ENCODE results near the gene METTL23.
"Not testable (repeated sequence)": the region's sequence is repeated elsewhere in the genome, so short reads cannot be mapped to it uniquely, and the experiment has no call there.

Gene METTL23

GRCh38 chr17:76714336-76714735, 12.3 kb upstream of the METTL23 start:
- no peak for DNase-seq (ENCODE audit: low read depth)

- peak; percentile 68 for DNase-seq (ENCODE audit: low read depth)
These were observed 11.7 kb upstream of the METTL23 start for GRCh38 chr17:76714822-76715495.

DNA sequence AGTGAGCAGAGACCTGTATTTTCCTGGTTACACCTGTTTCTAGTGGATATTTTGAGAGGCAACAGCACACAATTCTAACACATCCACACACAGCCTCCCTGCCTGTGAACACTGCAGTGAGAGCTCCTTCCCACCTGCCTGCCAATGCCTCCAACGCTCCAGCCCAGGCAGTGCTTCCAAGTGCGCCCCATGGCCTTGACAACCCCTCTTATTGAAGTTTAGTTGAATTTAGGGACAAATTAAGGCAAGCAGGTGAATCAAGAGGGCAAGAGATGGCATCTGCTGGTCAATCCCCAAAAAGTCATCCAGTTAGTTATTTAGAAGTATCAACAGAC, 11.2 kb upstream of the METTL23 start:
- DNase-seq (ENCODE audit: low read depth), result no peak

DNA sequence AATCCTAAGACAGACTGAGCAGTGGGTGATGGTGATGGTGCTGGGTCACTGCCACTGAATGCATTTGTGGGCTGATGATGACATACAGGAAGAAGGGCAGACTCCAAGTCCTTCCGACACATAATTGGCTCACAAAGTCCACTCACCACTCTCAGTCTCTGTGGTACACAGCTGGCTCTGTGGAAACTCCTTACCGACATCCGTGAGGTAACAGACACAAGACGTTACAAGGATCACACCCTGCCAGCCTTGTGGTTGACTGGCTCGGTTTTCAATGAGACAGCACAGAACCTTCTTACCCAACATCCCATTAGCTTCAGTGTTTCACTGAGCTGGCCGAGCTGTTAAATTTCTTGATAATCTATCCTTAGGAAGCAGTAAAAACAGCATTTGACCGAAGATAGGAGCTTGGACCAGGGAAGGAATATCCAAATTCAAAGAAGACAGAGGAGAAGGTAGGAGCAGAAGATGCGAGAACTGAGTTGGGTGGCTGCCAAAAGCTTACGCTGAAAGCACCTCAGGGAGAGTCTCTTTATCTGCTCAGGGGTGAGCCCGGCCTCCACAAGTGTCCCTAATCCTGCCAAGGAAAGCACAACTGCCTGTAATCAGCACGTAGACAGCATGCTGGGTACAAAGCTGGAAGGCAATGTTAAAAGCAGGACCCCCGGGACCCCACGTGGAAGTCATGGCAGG, 10.3 kb upstream of the METTL23 start:
- no peak for DNase-seq (ENCODE audit: low read depth)

DNA sequence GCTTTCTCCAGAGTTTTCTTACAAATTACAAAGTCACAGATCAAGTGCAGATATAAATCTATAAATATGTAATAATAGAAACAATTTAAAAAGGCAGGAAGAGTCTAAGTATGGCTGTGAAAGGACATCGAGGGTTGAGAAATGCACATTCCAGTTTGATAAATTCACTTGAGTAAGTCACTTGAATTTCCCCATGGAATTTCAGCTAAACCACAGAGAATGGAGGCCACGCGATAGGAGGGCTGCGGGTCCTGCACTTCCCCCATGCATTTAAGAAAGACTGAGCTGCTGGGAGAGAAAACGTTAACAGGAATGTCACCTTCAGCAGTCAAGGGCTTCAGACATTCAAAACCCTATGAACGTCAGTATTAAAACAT, 9.8 kb upstream of the METTL23 start:
- DNase-seq (ENCODE audit: low read depth), result no peak

DNA sequence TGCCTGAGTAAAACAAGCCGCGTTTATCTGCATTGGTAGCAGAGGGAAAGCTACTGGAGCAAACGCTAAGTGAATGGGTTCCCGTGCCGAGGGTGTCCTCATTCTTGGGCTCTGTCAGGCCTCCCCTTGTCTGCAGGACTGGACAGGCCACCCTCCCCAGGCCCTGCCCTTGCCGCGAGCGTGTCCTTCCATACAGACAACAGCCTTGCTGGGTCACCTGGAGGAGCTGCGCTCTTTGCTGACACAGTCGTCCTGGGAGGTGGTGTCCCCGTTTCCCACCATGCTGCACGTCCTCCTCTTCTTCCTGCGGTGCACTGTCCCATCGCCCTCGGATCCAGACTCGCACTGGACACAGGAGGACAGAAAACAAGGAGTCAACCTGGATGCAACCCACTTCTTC, 8.1 kb upstream of the METTL23 start:
- no peak for DNase-seq (ENCODE audit: low read depth)

- no peak for DNase-seq (ENCODE audit: low read depth)
These were observed 6.4 kb upstream of the METTL23 start for GRCh38 chr17:76720211-76720610.

- no peak for DNase-seq (ENCODE audit: low read depth)
These were observed 5.7 kb upstream of the METTL23 start for GRCh38 chr17:76720941-76721340.

- no peak for DNase-seq (ENCODE audit: low read depth)
These were observed 5.2 kb upstream of the METTL23 start for GRCh38 chr17:76721463-76721862.

- no peak for DNase-seq (ENCODE audit: low read depth)
These were observed 4.4 kb upstream of the METTL23 start for GRCh38 chr17:76722279-76722678.

DNA sequence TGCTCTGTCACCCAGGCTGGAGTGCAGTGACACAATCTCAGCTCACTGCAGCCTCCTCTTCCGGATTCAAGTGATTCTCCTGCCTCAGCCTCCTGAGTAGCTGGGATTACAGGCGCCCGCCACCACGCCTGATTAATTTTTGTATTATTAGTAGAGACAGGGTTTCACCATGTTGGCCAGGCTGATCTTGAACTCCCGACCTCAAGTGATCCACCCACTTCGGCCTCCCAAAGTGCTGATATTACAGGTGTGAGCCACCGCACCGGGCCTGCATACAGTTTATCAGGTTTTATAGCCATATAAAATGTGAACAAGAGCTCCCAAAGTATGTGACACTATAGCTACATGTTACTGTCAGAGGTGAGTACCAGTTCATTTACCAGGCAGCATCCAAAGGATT, 3.7 kb upstream of the METTL23 start:
- not testable (repeated sequence) for DNase-seq (ENCODE audit: low read depth)

- no peak for DNase-seq (ENCODE audit: low read depth)
These were observed 2.8 kb upstream of the METTL23 start for GRCh38 chr17:76723812-76724211.

GRCh38 chr17:76725580-76726230, 934 bp upstream of the METTL23 start:
- DNase-seq (ENCODE audit: low read depth), result peak; percentile 63

GRCh38 chr17:76726231-76726775, 336 bp upstream of the METTL23 start, which contains the start of gene JMJD6:
JMJD6 (minus strand) TSS chr17:76726606; CDS start chr17:76726475, 131 bp downstream.
- DNase-seq (ENCODE audit: low read depth), result no peak

DNA sequence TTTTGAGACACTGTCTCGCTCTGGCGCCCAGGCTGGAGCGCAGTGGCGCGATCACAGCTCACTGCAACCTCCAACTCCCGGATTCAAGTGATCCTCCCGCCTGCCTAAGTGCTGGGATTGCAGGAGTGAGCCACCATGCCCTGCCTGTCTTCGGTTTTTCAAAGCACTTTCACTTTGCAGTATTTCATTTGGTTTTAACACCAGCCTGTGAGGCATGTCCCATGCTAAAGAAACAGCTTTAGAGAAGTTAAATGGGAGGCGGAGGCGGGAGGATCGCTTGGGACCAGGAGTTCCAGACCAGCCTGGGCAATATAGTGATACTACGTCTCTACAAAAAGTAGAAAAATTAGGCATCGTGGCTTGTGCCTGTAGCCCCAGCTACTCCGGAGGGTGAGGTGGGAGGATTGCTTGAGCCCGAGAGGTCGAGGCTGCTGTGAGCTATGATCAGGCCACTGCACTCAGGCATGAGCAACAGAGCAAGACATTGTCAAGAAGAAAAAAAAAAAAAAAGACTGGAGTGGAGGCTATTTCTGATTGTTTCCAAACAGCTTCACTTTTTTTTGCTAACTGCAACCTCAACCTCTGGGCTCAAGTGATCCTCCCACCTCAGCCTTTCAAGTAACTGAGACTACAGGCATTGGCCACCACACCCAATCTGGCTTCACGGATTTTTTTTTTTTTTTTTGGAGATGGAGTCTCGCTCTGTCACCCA, 1.3 kb downstream of the METTL23 start:
- no peak for DNase-seq (ENCODE audit: low read depth)

GRCh38 chr17:76731800-76732733, 5.4 kb downstream of the METTL23 start:
- not testable (repeated sequence) for DNase-seq (ENCODE audit: low read depth)

- DNase-seq (ENCODE audit: low read depth), result no peak
These were observed 6.3 kb downstream of the METTL23 start for GRCh38 chr17:76732734-76733617.

DNA sequence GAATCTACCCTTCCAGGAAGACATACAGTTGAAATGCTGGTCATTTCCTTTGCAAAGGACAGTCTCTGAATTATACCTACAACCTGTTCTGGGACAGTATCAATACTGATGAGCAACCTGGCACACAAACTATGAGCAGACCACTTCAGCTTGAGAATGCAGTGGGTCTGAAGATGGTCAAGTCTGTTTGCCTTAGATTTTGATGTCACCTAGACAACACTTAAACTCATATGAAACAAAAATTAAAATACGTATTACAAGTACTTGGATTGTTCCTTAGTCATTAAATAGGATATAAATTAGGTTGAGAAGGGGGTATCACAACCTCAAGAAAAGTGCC, 6.9 kb downstream of the METTL23 start:
- no peak for DNase-seq (ENCODE audit: low read depth)

GRCh38 chr17:76734080-76734840, 7.6 kb downstream of the METTL23 start:
- no peak for DNase-seq (ENCODE audit: low read depth)

DNA sequence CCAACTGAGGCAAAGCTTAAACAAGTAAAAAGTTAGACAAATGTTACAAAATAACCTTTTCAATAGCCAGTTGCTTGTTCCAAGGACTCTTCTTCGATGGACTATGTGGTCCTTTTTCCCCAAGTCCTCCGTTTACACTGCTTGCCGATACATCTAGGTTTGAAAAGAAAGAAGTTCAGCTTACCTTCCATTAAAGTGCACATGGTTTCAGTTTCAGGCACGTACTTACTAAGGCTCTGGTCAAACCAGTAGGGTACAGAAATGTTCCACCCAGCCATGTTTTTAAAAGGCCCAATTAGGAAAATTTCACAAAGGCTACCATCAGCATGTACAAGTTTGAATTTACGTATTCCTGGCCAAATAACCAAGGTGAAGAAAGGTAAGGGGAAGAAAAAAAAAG, 8.4 kb downstream of the METTL23 start:
- no peak for DNase-seq (ENCODE audit: low read depth)
